Measurements from ENCODE around the gene SACM1L. TPM values are rescaled to one million over a fixed set of nuclear protein-coding genes. Genes with fewer than 3 reads are reported as not detected.
"Not testable (repeated sequence)": the region's sequence is repeated elsewhere in the genome, so short reads cannot be mapped to it uniquely, and the experiment has no call there.

The SACM1L gene
- total and polyA plus RNA-seq, 4 donors: 12.2 to 35.5 (median 20.5) TPM

GRCh38 chr3:45754461-45754860 lies 65.3 kb downstream of the SACM1L start (continued):
- no peak for TF ChIP-seq REST (IDR thresholded peaks at IDR 0.05)
- TF ChIP-seq GABPA (IDR thresholded peaks at IDR 0.05 in 1 of 2, conservative IDR thresholded peaks at IDR 0.05 in 1 of 2): no peak

GRCh38 chr3:45756055-45756454 lies 66.9 kb downstream of the SACM1L start:
- TF ChIP-seq RXRA (IDR thresholded peaks at IDR 0.05) (no peak), YY1 (IDR thresholded peaks at IDR 0.05) (no peak), NR2F2 (IDR thresholded peaks at IDR 0.05) (no peak), REST (IDR thresholded peaks at IDR 0.05) (no peak), SP1 (IDR thresholded peaks at IDR 0.05) (no peak), HNF4A (conservative IDR thresholded peaks at IDR 0.05) (no peak), JUND (IDR thresholded peaks at IDR 0.05) (no peak), FOXA2 (IDR thresholded peaks at IDR 0.05) (no peak), TAF1 (conservative IDR thresholded peaks at IDR 0.05) (no peak), EGR1 (IDR thresholded peaks at IDR 0.05; ENCODE audit: low read depth in 2 of 2) (no peak), HNF4G (IDR thresholded peaks at IDR 0.05) (no peak), FOXA1 (IDR thresholded peaks at IDR 0.05) (no peak), ZBTB33 (IDR thresholded peaks at IDR 0.05) (no peak), GABPA (IDR thresholded peaks at IDR 0.05 in 1 of 2, conservative IDR thresholded peaks at IDR 0.05 in 1 of 2) (no peak), MAX (IDR thresholded peaks at IDR 0.05) (no peak), RAD21 (IDR thresholded peaks at IDR 0.05) (no peak)
- Histone ChIP-seq H3K9ac (ENCODE audit: low read depth in 1 of 2, low read length in 2 of 2) (no peak overlapping the region), H3K27ac (ENCODE audit: low read depth in 1 of 2, low read length in 2 of 2) (no peak overlapping the region), H3K36me3 (ENCODE audit: control insufficient read depth in 4 of 4, insufficient read depth in 3 of 4, low read depth in 1 of 4, low read length in 3 of 4) (no peaks in the 10 kb centered on the region), H3K27me3 (ENCODE audit: control insufficient read depth in 4 of 4, insufficient read depth in 4 of 4, low read length in 3 of 4) (no peaks in the 10 kb centered on the region), H3K9me3 (ENCODE audit: control insufficient read depth in 4 of 4, low read length in 3 of 4) (no peaks in the 10 kb centered on the region), H3K4me3 (ENCODE audit: low read depth in 1 of 3, low read length in 3 of 3) (no peak overlapping the region), H3K4me1 (ENCODE audit: control insufficient read depth in 4 of 4, insufficient read depth in 4 of 4, low read length in 3 of 4) (peaks cover 0 to 4% (median 2%) of the 10 kb centered on the region in 4 donors)
- no peak for DNase-seq (ENCODE audit: low spot score)
- WGBS: 88% methylated on average over 6 of the region's 6 CpGs

GRCh38 chr3:45757141-45757540 lies 67.9 kb downstream of the SACM1L start:
- not testable (repeated sequence) for H3K27me3 ChIP-seq (ENCODE audit: control insufficient read depth in 4 of 4, insufficient read depth in 4 of 4, low read length in 3 of 4); H3K27ac ChIP-seq (ENCODE audit: low read depth in 1 of 2, low read length in 2 of 2); H3K4me1 ChIP-seq (ENCODE audit: control insufficient read depth in 4 of 4, insufficient read depth in 4 of 4, low read length in 3 of 4); H3K4me3 ChIP-seq (ENCODE audit: low read depth in 1 of 3, low read length in 3 of 3); DNase-seq (ENCODE audit: low spot score); H3K36me3 ChIP-seq (ENCODE audit: control insufficient read depth in 4 of 4, insufficient read depth in 3 of 4, low read depth in 1 of 4, low read length in 3 of 4); H3K9ac ChIP-seq (ENCODE audit: low read depth in 1 of 2, low read length in 2 of 2); H3K9me3 ChIP-seq (ENCODE audit: control insufficient read depth in 4 of 4, low read length in 3 of 4)
- 76% methylated on average over 7 of the region's 7 CpGs for WGBS

Data from liver (tissue), 9 donors.